ENCODE measurements around the gene SPO11.

DNA sequence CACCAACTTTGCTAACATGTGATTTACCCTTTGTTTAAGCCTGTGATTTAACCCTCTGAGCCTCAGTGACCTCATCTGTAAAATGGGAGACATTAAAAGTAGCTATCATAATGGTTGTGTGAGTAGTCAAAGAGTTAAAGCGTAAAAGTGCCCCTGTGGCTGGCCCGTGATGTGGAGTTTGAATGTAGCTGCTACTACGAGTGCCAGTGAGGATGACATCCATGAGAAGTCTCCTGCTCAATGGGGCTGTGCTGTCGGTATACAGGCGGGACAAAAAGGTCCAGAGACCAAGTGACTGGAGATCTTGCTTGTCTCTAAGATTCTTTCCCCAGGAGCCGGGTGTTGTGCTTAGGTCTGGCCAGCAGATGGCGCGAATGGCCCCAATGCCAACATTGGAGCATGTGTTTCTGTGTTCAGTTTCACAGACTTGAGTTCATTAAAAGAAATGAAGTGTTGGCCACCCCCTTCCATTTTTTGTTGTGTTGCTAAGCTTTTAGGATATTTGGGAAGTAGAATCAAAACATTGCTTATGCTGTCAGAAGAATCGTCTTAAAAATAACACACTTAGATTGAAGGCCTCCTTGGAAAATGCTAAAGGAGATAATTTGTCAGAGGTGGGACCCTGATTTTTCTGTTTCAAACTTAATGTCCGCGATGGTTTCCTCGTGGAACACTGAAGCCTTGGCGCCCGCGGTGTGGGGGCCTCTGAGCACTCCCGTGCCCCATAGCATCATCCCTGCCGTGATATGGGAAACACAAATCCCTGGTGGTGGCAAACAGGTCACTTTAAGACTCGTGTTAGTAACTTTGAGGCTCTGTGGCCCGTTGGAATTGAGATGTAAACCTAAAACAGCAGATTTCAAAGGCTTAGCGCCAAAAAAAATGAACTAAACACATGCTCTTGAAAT, 52.2 kb downstream of the SPO11 start:
- TF ChIP-seq YY1 (IDR thresholded peaks at IDR 0.05; ENCODE audit: low read depth) (no peak), EP300 (IDR thresholded peaks at IDR 0.05; ENCODE audit: borderline replicate concordance) (no peak), TAF1 (IDR thresholded peaks at IDR 0.05; ENCODE audit: low read depth) (no peak), NFIC (IDR thresholded peaks at IDR 0.05) (no peak), TEAD4 (IDR thresholded peaks at IDR 0.05) (no peak), EGR1 (IDR thresholded peaks at IDR 0.05) (no peak), CEBPB (IDR thresholded peaks at IDR 0.05) (no peak), FOXM1 (IDR thresholded peaks at IDR 0.05; ENCODE audit: borderline replicate concordance, low read depth) (no peak), RAD21 (IDR thresholded peaks at IDR 0.05; ENCODE audit: low read depth) (peak; percentile 84)
- TF ChIP-seq, protein P1, sequence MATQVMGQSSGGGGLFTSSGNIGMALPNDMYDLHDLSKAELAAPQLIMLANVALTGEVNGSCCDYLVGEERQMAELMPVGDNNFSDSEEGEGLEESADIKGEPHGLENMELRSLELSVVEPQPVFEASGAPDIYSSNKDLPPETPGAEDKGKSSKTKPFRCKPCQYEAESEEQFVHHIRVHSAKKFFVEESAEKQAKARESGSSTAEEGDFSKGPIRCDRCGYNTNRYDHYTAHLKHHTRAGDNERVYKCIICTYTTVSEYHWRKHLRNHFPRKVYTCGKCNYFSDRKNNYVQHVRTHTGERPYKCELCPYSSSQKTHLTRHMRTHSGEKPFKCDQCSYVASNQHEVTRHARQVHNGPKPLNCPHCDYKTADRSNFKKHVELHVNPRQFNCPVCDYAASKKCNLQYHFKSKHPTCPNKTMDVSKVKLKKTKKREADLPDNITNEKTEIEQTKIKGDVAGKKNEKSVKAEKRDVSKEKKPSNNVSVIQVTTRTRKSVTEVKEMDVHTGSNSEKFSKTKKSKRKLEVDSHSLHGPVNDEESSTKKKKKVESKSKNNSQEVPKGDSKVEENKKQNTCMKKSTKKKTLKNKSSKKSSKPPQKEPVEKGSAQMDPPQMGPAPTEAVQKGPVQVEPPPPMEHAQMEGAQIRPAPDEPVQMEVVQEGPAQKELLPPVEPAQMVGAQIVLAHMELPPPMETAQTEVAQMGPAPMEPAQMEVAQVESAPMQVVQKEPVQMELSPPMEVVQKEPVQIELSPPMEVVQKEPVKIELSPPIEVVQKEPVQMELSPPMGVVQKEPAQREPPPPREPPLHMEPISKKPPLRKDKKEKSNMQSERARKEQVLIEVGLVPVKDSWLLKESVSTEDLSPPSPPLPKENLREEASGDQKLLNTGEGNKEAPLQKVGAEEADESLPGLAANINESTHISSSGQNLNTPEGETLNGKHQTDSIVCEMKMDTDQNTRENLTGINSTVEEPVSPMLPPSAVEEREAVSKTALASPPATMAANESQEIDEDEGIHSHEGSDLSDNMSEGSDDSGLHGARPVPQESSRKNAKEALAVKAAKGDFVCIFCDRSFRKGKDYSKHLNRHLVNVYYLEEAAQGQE (IDR thresholded peaks at IDR 0.05; ENCODE audit: low read depth), result no peak
- TF ChIP-seq, protein P2, sequence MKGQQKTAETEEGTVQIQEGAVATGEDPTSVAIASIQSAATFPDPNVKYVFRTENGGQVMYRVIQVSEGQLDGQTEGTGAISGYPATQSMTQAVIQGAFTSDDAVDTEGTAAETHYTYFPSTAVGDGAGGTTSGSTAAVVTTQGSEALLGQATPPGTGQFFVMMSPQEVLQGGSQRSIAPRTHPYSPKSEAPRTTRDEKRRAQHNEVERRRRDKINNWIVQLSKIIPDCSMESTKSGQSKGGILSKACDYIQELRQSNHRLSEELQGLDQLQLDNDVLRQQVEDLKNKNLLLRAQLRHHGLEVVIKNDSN (IDR thresholded peaks at IDR 0.05), result no peak
- TF ChIP-seq, protein P3, sequence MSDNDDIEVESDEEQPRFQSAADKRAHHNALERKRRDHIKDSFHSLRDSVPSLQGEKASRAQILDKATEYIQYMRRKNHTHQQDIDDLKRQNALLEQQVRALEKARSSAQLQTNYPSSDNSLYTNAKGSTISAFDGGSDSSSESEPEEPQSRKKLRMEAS (IDR thresholded peaks at IDR 0.05), result peak; percentile 60; the same call in 1 of the 2 replicates

Measured in Ishikawa (cell line).